ENCODE results near the gene MSLN. TPM values are rescaled to one million over a fixed set of nuclear protein-coding genes. Genes with fewer than 3 reads are reported as not detected.

Gene MSLN
- total and polyA plus RNA-seq, 2 donors: 0.61 to 2.6 TPM

DNA sequence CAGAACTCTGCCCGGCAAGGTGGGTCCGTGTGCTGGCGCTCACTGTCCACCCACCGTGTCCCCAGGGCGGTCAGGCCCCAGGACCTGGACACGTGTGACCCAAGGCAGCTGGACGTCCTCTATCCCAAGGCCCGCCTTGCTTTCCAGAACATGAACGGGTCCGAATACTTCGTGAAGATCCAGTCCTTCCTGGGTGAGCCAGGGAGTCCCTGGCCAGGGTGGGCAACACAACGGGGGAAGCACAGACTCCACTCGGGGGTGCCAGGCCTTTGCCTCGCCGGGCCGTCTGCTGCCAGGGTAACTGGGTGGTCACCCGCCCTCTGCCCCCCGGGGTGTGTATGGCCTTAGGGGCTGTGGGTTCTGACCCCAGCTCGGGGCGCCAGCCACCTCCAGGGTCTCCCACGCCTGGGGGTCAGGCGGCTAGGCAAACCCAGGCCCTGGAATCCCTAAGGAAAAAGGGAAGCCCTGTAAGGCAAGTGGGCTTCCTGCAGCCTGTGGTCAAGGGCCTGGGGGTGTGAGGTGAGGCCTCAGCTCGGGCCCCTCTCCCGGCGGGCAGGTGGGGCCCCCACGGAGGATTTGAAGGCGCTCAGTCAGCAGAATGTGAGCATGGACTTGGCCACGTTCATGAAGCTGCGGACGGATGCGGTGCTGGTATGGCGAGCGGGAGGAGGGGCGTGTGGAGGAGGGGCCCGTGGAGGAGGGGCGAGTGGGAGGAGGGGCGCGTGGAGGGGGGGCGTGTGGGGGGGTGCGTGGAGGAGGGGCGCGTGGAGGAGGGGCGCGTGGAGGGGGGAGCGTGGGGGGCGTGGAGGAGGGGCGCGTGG lies 6.5 kb downstream of the MSLN start:
- Histone ChIP-seq H3K27me3 (ENCODE audit: control insufficient read depth in 2 of 2, insufficient read depth in 1 of 2, low read length in 1 of 2) (peaks cover 0 to 20% of the 10 kb centered on the region in 2 donors), H3K4me1 (ENCODE audit: control insufficient read depth in 2 of 2, insufficient read depth in 2 of 2, low read length in 2 of 2) (no peaks in the 10 kb centered on the region), H3K36me3 (ENCODE audit: control insufficient read depth in 2 of 2, insufficient read depth in 2 of 2, low read length in 1 of 2) (no peaks in the 10 kb centered on the region), H3K9me3 (ENCODE audit: control insufficient read depth in 2 of 2, insufficient read depth in 1 of 2, low read length in 1 of 2) (no peaks in the 10 kb centered on the region), H3K27ac (ENCODE audit: low read depth in 1 of 2, low read length in 1 of 2) (no peak overlapping the region), H3K4me3 (ENCODE audit: low read length in 2 of 2) (no peak overlapping the region)
- WGBS: 78% methylated on average over 39 of the region's 48 CpGs
- DNase-seq (ENCODE audit: low read depth in 6 of 9, low spot score in 9 of 9): no peak

GRCh38 chr16:767743-768235 lies 7.3 kb downstream of the MSLN start:
- no peak overlapping the region for H3K27ac ChIP-seq (ENCODE audit: low read depth in 1 of 2, low read length in 1 of 2)
- no peak overlapping the region for H3K4me3 ChIP-seq (ENCODE audit: low read length in 2 of 2)
- no peaks in the 10 kb centered on the region for H3K4me1 ChIP-seq (ENCODE audit: control insufficient read depth in 2 of 2, insufficient read depth in 2 of 2, low read length in 2 of 2)
- no peaks in the 10 kb centered on the region for H3K36me3 ChIP-seq (ENCODE audit: control insufficient read depth in 2 of 2, insufficient read depth in 2 of 2, low read length in 1 of 2)
- DNase-seq (ENCODE audit: low read depth in 6 of 9, low spot score in 9 of 9): no peak
- peaks cover 0 to 17% of the 10 kb centered on the region in 2 donors for H3K27me3 ChIP-seq (ENCODE audit: control insufficient read depth in 2 of 2, insufficient read depth in 1 of 2, low read length in 1 of 2)
- no peaks in the 10 kb centered on the region for H3K9me3 ChIP-seq (ENCODE audit: control insufficient read depth in 2 of 2, insufficient read depth in 1 of 2, low read length in 1 of 2)
- 79% methylated on average over 29 of the region's 38 CpGs for WGBS

GRCh38 chr16:768428-768827 lies 7.9 kb downstream of the MSLN start:
- Histone ChIP-seq H3K27ac (ENCODE audit: low read depth in 1 of 2, low read length in 1 of 2) (no peak overlapping the region), H3K36me3 (ENCODE audit: control insufficient read depth in 2 of 2, insufficient read depth in 2 of 2, low read length in 1 of 2) (no peaks in the 10 kb centered on the region), H3K27me3 (ENCODE audit: control insufficient read depth in 2 of 2, insufficient read depth in 1 of 2, low read length in 1 of 2) (peaks cover 0 to 17% of the 10 kb centered on the region in 2 donors), H3K9me3 (ENCODE audit: control insufficient read depth in 2 of 2, insufficient read depth in 1 of 2, low read length in 1 of 2) (no peaks in the 10 kb centered on the region), H3K4me3 (ENCODE audit: low read length in 2 of 2) (no peak overlapping the region), H3K4me1 (ENCODE audit: control insufficient read depth in 2 of 2, insufficient read depth in 2 of 2, low read length in 2 of 2) (no peaks in the 10 kb centered on the region)
- WGBS: 89% methylated on average over 21 of the region's 21 CpGs
- DNase-seq (ENCODE audit: low read depth in 6 of 9, low spot score in 9 of 9): no peak

DNA sequence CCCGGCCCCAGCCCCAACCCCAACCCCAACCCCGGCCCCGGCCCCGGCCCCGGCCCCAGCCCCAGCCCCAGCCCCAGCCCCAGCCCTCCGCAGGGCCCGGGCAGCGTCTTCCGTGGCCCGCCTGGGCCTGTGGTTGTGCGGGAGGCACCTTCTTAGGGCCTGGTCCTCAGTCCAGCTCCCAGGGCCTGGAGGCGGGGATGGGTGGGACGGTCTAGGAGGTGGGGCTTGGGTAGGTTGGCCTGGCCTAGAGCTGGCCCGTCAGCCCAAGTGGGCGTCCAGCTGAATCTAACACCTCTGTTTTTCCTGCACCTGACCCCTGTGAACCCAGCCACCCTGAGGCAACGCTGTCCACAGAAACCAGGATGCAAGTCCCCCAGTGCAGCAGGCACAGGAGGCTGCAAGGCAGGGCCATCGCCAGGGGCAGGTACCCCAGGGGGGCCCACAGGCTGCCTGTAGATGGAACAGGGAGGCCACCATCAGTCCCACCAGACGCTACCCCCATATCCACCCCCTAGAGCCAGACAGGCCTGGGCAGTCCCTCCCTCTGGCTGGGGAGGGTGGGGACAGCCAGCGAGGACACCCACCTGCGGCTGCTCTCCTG lies 8.8 kb downstream of the MSLN start:
- Histone ChIP-seq H3K9me3 (ENCODE audit: control insufficient read depth in 2 of 2, insufficient read depth in 1 of 2, low read length in 1 of 2) (no peaks in the 10 kb centered on the region), H3K27ac (ENCODE audit: low read depth in 1 of 2, low read length in 1 of 2) (no peak overlapping the region), H3K36me3 (ENCODE audit: control insufficient read depth in 2 of 2, insufficient read depth in 2 of 2, low read length in 1 of 2) (no peaks in the 10 kb centered on the region), H3K27me3 (ENCODE audit: control insufficient read depth in 2 of 2, insufficient read depth in 1 of 2, low read length in 1 of 2) (peaks cover 0 to 17% of the 10 kb centered on the region in 2 donors), H3K4me1 (ENCODE audit: control insufficient read depth in 2 of 2, insufficient read depth in 2 of 2, low read length in 2 of 2) (no peaks in the 10 kb centered on the region), H3K4me3 (ENCODE audit: low read length in 2 of 2) (no peak overlapping the region)
- WGBS: 74% methylated on average over 20 of the region's 20 CpGs
- no peak for DNase-seq (ENCODE audit: low read depth in 6 of 9, low spot score in 9 of 9)

DNA sequence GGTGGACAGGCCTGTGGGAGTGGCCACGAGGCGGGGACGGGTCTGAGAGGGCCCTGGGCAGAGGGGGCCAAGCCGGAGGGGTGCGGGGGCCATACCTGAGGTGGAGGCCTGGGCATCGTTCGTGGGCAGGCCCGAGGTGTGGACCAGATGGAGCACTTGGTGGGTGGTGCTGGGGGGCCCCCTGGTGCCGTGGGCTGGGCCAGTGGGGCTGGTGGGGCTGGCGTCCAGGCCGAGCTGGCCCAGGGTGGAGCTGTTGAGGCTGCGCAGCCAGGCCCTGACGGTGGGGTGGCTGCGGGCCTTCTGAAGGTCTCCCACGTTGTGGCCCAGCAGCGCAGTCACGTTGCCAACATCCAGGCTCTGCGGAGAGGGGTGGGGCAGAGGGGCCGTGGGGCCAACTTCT lies 9.4 kb downstream of the MSLN start:
- Histone ChIP-seq H3K4me3 (ENCODE audit: low read length in 2 of 2) (no peak overlapping the region), H3K27me3 (ENCODE audit: control insufficient read depth in 2 of 2, insufficient read depth in 1 of 2, low read length in 1 of 2) (peaks cover 0 to 17% of the 10 kb centered on the region in 2 donors), H3K9me3 (ENCODE audit: control insufficient read depth in 2 of 2, insufficient read depth in 1 of 2, low read length in 1 of 2) (no peaks in the 10 kb centered on the region), H3K36me3 (ENCODE audit: control insufficient read depth in 2 of 2, insufficient read depth in 2 of 2, low read length in 1 of 2) (no peaks in the 10 kb centered on the region), H3K27ac (ENCODE audit: low read depth in 1 of 2, low read length in 1 of 2) (no peak overlapping the region), H3K4me1 (ENCODE audit: control insufficient read depth in 2 of 2, insufficient read depth in 2 of 2, low read length in 2 of 2) (no peaks in the 10 kb centered on the region)
- no peak for DNase-seq (ENCODE audit: low read depth in 6 of 9, low spot score in 9 of 9)
- 94% methylated on average over 19 of the region's 19 CpGs for WGBS

DNA sequence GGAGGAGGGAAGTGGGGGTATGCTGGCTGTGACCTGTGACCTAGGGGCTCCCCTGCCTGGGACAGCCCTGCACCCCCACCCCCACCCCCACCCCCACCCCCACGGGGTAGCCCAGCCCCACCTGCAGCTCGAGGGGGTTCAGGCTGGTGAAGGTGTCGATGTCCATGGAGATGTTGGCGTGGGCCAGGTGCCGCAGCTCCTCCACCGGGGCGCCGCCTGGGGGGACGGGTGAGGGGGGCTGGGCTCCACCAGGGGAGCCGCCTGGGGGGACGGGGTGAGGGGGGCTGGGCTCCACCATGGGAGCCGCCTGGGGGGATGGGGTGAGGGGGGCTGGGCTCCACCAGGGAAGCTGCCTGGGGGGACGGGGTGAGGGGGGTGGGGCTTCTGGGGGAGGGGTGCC lies 9.9 kb downstream of the MSLN start:
- Histone ChIP-seq H3K4me1 (ENCODE audit: control insufficient read depth in 2 of 2, insufficient read depth in 2 of 2, low read length in 2 of 2) (no peaks in the 10 kb centered on the region), H3K27ac (ENCODE audit: low read depth in 1 of 2, low read length in 1 of 2) (no peak overlapping the region), H3K36me3 (ENCODE audit: control insufficient read depth in 2 of 2, insufficient read depth in 2 of 2, low read length in 1 of 2) (no peaks in the 10 kb centered on the region), H3K27me3 (ENCODE audit: control insufficient read depth in 2 of 2, insufficient read depth in 1 of 2, low read length in 1 of 2) (peaks cover 0 to 17% of the 10 kb centered on the region in 2 donors), H3K4me3 (ENCODE audit: low read length in 2 of 2) (no peak overlapping the region), H3K9me3 (ENCODE audit: control insufficient read depth in 2 of 2, insufficient read depth in 1 of 2, low read length in 1 of 2) (no peaks in the 10 kb centered on the region)
- no peak for DNase-seq (ENCODE audit: low read depth in 6 of 9, low spot score in 9 of 9)
- 87% methylated on average over 13 of the region's 13 CpGs for WGBS

DNA sequence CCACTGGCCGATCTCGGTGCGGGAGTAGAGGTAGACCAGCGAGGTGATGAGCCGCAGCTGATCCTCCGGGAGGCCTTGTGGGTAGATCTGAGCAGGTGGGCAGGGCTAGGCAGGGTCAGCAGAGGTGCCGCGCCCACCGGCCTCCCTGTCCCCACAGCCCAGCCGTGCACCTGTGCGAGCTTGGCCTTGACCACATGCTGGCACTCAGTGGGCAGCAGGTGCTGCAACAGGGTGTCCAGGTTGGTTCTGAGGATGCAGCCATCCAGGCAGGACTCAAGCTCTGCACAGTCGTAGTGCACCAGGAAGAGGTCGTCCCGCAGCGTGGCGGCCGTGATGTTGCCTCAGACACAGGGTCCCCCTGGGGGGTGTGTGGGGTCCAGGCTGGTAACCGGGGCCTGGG lies 12.4 kb downstream of the MSLN start:
- no peak for DNase-seq (ENCODE audit: low read depth in 6 of 9, low spot score in 9 of 9)
- WGBS: 96% methylated on average over 18 of the region's 18 CpGs
- H3K27me3 ChIP-seq (ENCODE audit: control insufficient read depth in 2 of 2, insufficient read depth in 1 of 2, low read length in 1 of 2): peaks cover 0 to 27% of the 10 kb centered on the region in 2 donors

DNA sequence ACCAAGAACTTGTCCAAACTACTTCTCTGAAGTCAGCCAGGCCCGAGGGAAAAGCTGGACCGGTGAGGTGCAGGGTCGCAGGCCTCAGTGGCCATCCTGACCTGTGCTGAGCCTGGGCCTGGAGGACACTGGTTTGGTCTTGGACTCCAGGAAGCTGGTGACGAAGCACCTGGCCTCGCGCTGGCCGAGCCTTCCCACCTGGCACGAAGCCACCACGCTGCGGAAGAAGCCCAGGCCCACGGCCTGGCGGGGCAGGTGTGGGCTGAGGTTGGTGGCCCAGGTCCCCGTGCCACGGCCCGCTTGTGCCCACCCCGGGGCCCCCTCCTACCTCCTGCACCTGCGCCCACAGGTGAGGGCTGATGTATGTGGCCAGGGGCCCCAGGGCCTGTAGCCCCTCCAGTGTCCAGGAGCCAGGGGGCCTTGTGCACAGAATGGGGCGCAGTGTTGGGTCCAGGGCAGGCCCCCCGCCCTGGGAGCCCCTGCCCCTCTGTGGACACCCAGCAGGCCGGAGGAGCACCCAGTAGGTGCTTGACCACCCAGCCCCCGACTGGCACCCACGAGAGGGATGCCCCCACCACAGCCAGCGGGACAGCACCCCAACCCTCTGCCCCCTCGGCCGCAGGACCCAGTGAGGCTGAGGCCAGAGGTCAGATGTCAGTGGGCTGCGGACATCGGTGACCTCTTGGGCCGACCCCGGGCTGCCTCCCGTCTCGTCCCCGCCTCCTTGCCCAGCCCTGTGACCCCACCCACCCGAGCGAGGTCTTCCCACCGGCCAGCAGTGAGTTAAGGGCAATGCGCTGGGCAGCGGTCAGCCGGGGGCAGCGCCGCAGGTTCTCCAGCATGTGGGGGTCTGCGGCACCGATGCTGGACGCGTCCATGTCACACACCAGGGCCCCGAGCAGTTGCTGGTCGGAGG lies 13.8 kb downstream of the MSLN start:
- no peaks in the 10 kb centered on the region for H3K36me3 ChIP-seq (ENCODE audit: control insufficient read depth in 2 of 2, insufficient read depth in 2 of 2, low read length in 1 of 2)
- no peak for DNase-seq (ENCODE audit: low read depth in 6 of 9, low spot score in 9 of 9)
- 94% methylated on average over 46 of the region's 46 CpGs for WGBS
- peaks cover 0 to 27% of the 10 kb centered on the region in 2 donors for H3K27me3 ChIP-seq (ENCODE audit: control insufficient read depth in 2 of 2, insufficient read depth in 1 of 2, low read length in 1 of 2)
- no peak overlapping the region for H3K4me3 ChIP-seq (ENCODE audit: low read length in 2 of 2)
- no peaks in the 10 kb centered on the region for H3K9me3 ChIP-seq (ENCODE audit: control insufficient read depth in 2 of 2, insufficient read depth in 1 of 2, low read length in 1 of 2)
- no peak overlapping the region for H3K27ac ChIP-seq (ENCODE audit: low read depth in 1 of 2, low read length in 1 of 2)
- H3K4me1 ChIP-seq (ENCODE audit: control insufficient read depth in 2 of 2, insufficient read depth in 2 of 2, low read length in 2 of 2): no peaks in the 10 kb centered on the region

More for the DNA sequence above, 12.4 kb downstream of the MSLN start:
- no peaks in the 10 kb centered on the region for H3K36me3 ChIP-seq (ENCODE audit: control insufficient read depth in 2 of 2, insufficient read depth in 2 of 2, low read length in 1 of 2)
- no peaks in the 10 kb centered on the region for H3K4me1 ChIP-seq (ENCODE audit: control insufficient read depth in 2 of 2, insufficient read depth in 2 of 2, low read length in 2 of 2)
- no peak overlapping the region for H3K4me3 ChIP-seq (ENCODE audit: low read length in 2 of 2)
- no peak overlapping the region for H3K27ac ChIP-seq (ENCODE audit: low read depth in 1 of 2, low read length in 1 of 2)
- H3K9me3 ChIP-seq (ENCODE audit: control insufficient read depth in 2 of 2, insufficient read depth in 1 of 2, low read length in 1 of 2): no peaks in the 10 kb centered on the region
